Measurements from ENCODE around the gene TBXAS1. TPM values are rescaled to one million over a fixed set of nuclear protein-coding genes. Genes with fewer than 3 reads are reported as not detected.

The TBXAS1 gene
- total and polyA plus RNA-seq, 8 donors = 0.74 to 18.4 (median 2.2) TPM

- DNase-seq = no peak
- no peak overlapping the region for H3K27ac ChIP-seq
- no peaks in the 10 kb centered on the region for H3K9me3 ChIP-seq
- intact Hi-C loops (cut with DNase I) = no loop called here
- H3K27me3 ChIP-seq = no peaks in the 10 kb centered on the region
- no peak overlapping the region for H3K4me3 ChIP-seq
- WGBS, 2 donors = 81 to 83% methylated on average over 11 of the region's 11 CpGs
- no peak for ATAC-seq
- peaks cover 0 to 14% (median 0%) of the 10 kb centered on the region in 3 donors for H3K4me1 ChIP-seq
- FAIRE-seq = no peak
- TF ChIP-seq CTCF (IDR thresholded peaks at IDR 0.05) = no peak
- H3K36me3 ChIP-seq = no peaks in the 10 kb centered on the region
These were observed 84.2 kb downstream of the TBXAS1 start for GRCh38 chr7:139913021-139913844.

GRCh38 chr7:139913845-139914135 lies 84.7 kb downstream of the TBXAS1 start:
- H3K27ac ChIP-seq = no peak overlapping the region
- no peak overlapping the region for H3K4me3 ChIP-seq
- H3K9me3 ChIP-seq = no peaks in the 10 kb centered on the region
- no peak for DNase-seq
- no peak for TF ChIP-seq CTCF (IDR thresholded peaks at IDR 0.05)
- H3K27me3 ChIP-seq = no peaks in the 10 kb centered on the region
- WGBS, 2 donors = 88 to 89% methylated on average over 4 of the region's 4 CpGs
- intact Hi-C loops (cut with DNase I) = no loop called here
- H3K36me3 ChIP-seq = no peaks in the 10 kb centered on the region
- no peak for FAIRE-seq
- H3K4me1 ChIP-seq = peaks cover 0 to 14% (median 0%) of the 10 kb centered on the region in 3 donors
- ATAC-seq = no peak

GRCh38 chr7:139914306-139915267 lies 85.5 kb downstream of the TBXAS1 start:
- WGBS, 2 donors = 87 to 91% methylated on average over 6 of the region's 6 CpGs
- Histone ChIP-seq H3K9me3 (no peaks in the 10 kb centered on the region), H3K36me3 (no peaks in the 10 kb centered on the region), H3K27ac (no peak overlapping the region), H3K4me3 (no peak overlapping the region), H3K4me1 (peaks cover 0 to 14% (median 0%) of the 10 kb centered on the region in 3 donors), H3K27me3 (no peaks in the 10 kb centered on the region)
- intact Hi-C loops (cut with DNase I) = no loop called here
- FAIRE-seq (no peak), DNase-seq (no peak), ATAC-seq (no peak)
- TF ChIP-seq CTCF (IDR thresholded peaks at IDR 0.05) = no peak

DNA sequence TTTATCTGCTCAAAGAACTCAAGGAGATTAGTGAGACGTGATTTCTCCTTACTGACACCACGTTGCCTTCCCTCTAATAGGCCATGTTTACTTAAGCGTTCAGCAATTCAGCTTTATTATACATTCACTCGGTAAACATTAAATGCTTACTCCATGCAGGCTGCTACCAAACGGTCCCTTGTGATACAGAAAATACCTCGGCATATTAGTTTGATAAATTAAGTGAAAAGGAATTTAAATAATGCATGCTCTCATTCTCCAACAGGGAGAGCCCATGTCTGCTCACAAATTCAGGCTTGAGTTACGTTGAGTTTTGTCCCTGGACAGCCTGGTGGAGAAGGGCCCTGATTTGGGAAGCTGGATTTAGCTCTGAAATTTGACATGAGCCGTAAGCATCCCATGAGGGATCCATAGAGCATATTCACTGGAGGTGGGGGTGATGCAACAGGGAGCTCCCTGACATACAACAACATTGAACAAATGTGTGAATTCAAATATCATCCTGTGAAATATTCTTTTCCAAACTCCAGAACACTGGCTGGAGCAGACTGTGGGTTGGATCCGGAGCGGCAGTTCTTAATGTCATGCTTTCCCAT lies 86.3 kb downstream of the TBXAS1 start:
- no peak for ATAC-seq
- intact Hi-C loops (cut with DNase I) = no loop called here
- Histone ChIP-seq H3K27ac (no peak overlapping the region), H3K4me1 (peaks cover 0 to 14% (median 0%) of the 10 kb centered on the region in 3 donors), H3K36me3 (no peaks in the 10 kb centered on the region), H3K4me3 (no peak overlapping the region), H3K9me3 (no peaks in the 10 kb centered on the region), H3K27me3 (no peaks in the 10 kb centered on the region)
- WGBS, 2 donors = 70 to 72% methylated on average over 10 of the region's 10 CpGs
- no peak for DNase-seq
- FAIRE-seq = no peak
- no peak for TF ChIP-seq CTCF (IDR thresholded peaks at IDR 0.05)
